K562 (cell line): ENCODE data around the gene OR10G8. TPM values are rescaled to one million over a fixed set of nuclear protein-coding genes. Genes with fewer than 3 reads are reported as not detected.
A peak's percentile ranks its signal among the peaks of the same experiment; 100 is the strongest.

Experiments used
- BRD9 ChIP-seq: fragments of 450-650 bp; IDR thresholded peaks from 2 replicates; pipeline ENCODE4 v1.6.1; 2018; ENCODE audit warnings: low read depth; ENCODE audit not compliant: partially characterized antibody
- CC2D1A ChIP-seq: fragments of 450-650 bp; IDR thresholded peaks from 2 replicates; pipeline ENCODE4 v1.6.1; 2017; ENCODE audit warnings: mild to moderate bottlenecking
- CXXC5 ChIP-seq: fragments of 250-450 bp; sonication (Bioruptor Pico); IDR thresholded peaks from 2 replicates; pipeline ENCODE4 v1.8.0; 2022; ENCODE audit warnings: inconsistent platforms, mild to moderate bottlenecking, moderate library complexity
- FOXK2 ChIP-seq, 2 experiments: fragments of 450-650 bp; IDR thresholded peaks in 1 of 2; conservative IDR thresholded peaks in 1 of 2; 2 replicates each; pipeline ENCODE4 v1.6.1; 2016; ENCODE audit warnings: low read depth in 2 of 2, mild to moderate bottlenecking in 1 of 2
- GTF3C2 ChIP-seq: IDR thresholded peaks from 3 replicates; pipeline ENCODE4 v1.6.1; 2011; ENCODE audit warnings: borderline replicate concordance, mild to moderate bottlenecking, moderate library complexity; ENCODE audit not compliant: insufficient read length; ENCODE audit errors: extremely low read depth
- HES1 ChIP-seq: fragments of 450-650 bp; IDR thresholded peaks from 2 replicates; pipeline ENCODE4 v1.6.1; 2016; ENCODE audit warnings: low read depth, mild to moderate bottlenecking, moderate library complexity
- RAD21 ChIP-seq, 2 experiments: fragments of 250-450 bp in 1 of 2; fragments of 450-650 bp in 1 of 2; sonication (Bioruptor Pico) in 1 of 2; formaldehyde crosslinking in 1 of 2; IDR thresholded peaks in 1 of 2; conservative IDR thresholded peaks in 1 of 2; 2 replicates each; pipeline versions ENCODE4 v1.4.0 to v1.8.0; 2020 to 2022; ENCODE audit warnings: mild to moderate bottlenecking in 2 of 2, moderate library complexity in 1 of 2
- RREB1 ChIP-seq: fragments of 250-450 bp; sonication (Bioruptor Pico); IDR thresholded peaks from 2 replicates; pipeline ENCODE4 v1.4.0; 2020
- TARDBP ChIP-seq: fragments of 450-650 bp; IDR thresholded peaks from 2 replicates; pipeline ENCODE4 v1.6.1; 2016
- ZBTB34 ChIP-seq: fragments of 250-450 bp; sonication (Bioruptor Pico); IDR thresholded peaks from 2 replicates; pipeline ENCODE4 v1.8.0; 2021; ENCODE audit warnings: mild to moderate bottlenecking, moderate library complexity
- ZNF121 ChIP-seq: sonication (generic); formaldehyde crosslinking; conservative IDR thresholded peaks from 2 replicates; pipeline ENCODE4 v1.8.0; 2022; ENCODE audit warnings: missing genetic modification reagents
- ZNF778 ChIP-seq: fragments of 450-650 bp; formaldehyde crosslinking; IDR thresholded peaks from 2 replicates; pipeline ENCODE4 v1.4.0; 2020; ENCODE audit warnings: mild to moderate bottlenecking, moderate library complexity
- polyA plus RNA-seq, 8 experiments: library from polyadenylated mRNA; depleted of rRNA in 4 of 8; stranded (reverse) in 5 of 8; unstranded in 3 of 8; fragments of >200 nt; fragmentation: Nextera tagmentation in 2 of 8; fragmentation: Illumina TruSeq in 1 of 8; extraction: Ambion mirVana in 2 of 8; extraction: Trizol in 1 of 8; gene quantifications; 2 replicates each; pipeline versions ENCODE4 v1.2.1 to v1.2.3, GENCODE V29; 2011 to 2014; ENCODE audit warnings: inconsistent platforms in 1 of 8, missing spikeins in 1 of 8
- total RNA-seq, 7 experiments: library from RNA; depleted of rRNA in 6 of 7; stranded (reverse); fragments of >200 nt in 6 of 7; fragmentation: Illumina TruSeq in 2 of 7; extraction: Trizol in 2 of 7; gene quantifications; 2 replicates each; pipeline versions ENCODE4 v1.2.1 to v1.2.3, GENCODE V29; 2011 to 2021; ENCODE audit warnings: low replicate concordance in 1 of 7

The OR10G8 gene
- total and polyA plus RNA-seq, 9 of the 15 experiments (the other 6 are each of a cell fraction or from before 2014, with no cell fraction given), result not detected

GRCh38 chr11:124079631-124080326 lies 53.2 kb downstream of the OR10G8 start (continued):
- TF ChIP-seq CXXC5 (CRISPR knock-in tag) (peak; percentile 74), RREB1 (no peak), ZNF121 (CRISPR knock-in tag) (no peak), RAD21 (CRISPR knock-in tag; conservative IDR thresholded peaks at IDR 0.05 in 1 of 2, IDR thresholded peaks at IDR 0.05 in 1 of 2) (peak in 1 of 2 experiments; percentile 15; a peak in 1 of 4 replicates), CC2D1A (peak; percentile 86), GTF3C2 (no peak), FOXK2 (conservative IDR thresholded peaks at IDR 0.05 in 1 of 2, IDR thresholded peaks at IDR 0.05 in 1 of 2; ENCODE audit: low read depth in 2 of 2) (peak; percentile 64 to 66; a peak in 3 of 4 replicates), BRD9 (peak; percentile 45), HES1 (peak; percentile 76), ZBTB34 (no peak), ZNF778 (CRISPR knock-in tag) (no peak), TARDBP (peak; percentile 59; the same call in 1 of the 2 replicates)
